GM21381 (cell line): ENCODE measurements around the gene FABP2.
"Not testable (repeated sequence)": the region's sequence is repeated elsewhere in the genome, so short reads cannot be mapped to it uniquely, and the experiment has no call there.

Source experiments
- ATAC-seq: cut with Tn5 transposase; IDR thresholded peaks from one replicate; pipeline ENCODE4 v1.9.1; 2021; ENCODE audit warnings: mild to moderate bottlenecking, moderate library complexity; ENCODE audit not compliant: unreplicated experiment

The FABP2 gene

DNA sequence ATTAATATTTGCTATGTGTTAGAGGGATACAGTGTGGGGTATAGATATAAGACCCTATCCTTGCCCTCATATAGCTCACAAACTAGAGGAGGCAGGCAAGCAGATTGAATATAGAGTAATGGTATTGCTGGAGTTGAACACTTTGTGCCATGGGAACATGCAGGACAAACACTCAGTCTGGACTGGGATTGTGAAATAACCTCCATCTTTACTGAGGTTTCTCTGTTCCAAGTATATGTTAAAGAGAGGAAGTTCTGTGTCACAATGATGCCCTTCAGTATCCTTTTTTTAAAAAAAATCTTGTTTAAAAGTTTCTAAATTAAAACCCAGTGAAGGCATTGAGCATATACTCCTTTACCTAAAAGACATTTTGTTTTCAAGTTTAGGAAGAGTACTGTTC lies 8.7 kb downstream of the FABP2 start:
- ATAC-seq: no peak

GRCh38 chr4:119310826-119311225 lies 11.1 kb downstream of the FABP2 start:
- no peak for ATAC-seq

GRCh38 chr4:119307606-119308005 lies 14.3 kb downstream of the FABP2 start:
- ATAC-seq: no peak

DNA sequence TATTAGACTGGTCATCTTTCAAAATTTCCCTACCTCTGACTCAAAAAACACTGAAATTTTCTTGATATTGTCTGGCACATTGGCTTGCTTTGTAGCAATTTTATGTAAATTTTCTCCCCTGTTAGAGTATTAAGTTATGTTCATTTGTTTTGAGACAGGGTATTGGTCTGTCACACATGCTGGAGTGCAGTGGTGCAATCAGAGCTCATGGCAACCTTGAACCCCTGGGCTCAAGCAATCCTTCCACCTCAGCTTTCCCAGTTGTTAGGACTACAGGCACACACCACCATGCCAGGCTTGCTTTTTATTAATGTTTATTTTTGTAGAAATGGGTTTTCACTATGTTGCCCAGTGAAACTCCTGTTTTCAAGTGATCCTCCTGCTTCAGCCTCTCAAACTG lies 17.5 kb downstream of the FABP2 start:
- no peak for ATAC-seq

DNA sequence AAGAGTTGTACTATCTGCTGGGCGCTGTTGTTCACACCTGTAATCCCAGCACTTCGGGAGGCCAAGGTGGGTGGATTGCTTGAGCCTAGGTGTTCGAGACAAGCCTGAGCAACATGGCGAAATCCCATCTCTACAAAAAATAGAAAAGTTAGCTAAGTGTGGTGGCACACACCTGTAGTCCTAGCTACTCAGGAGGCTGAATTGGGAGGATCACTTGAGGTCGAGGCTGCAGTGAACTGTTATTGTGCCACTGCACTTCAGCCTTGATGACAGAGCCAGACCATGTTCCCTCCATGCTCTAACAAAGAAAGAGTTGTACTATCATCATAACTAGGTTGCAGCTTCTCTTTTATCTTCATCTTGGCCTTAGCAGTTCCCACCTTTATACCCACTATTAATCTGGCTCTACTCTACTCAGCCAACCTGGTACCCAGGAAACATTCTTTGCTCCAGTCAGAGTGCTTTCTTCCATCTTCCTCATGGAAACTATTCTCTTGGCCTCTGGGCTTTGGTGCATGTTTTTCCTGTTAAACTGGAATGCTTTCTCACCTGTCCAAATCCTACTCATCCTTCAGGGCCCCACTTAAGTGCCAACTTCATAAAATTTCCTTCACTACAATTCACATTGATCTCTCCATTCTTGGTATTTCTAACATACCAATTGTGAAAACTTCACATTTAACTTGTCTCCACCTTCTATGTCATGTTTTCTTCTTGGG lies 18.2 kb downstream of the FABP2 start:
- no peak for ATAC-seq

DNA sequence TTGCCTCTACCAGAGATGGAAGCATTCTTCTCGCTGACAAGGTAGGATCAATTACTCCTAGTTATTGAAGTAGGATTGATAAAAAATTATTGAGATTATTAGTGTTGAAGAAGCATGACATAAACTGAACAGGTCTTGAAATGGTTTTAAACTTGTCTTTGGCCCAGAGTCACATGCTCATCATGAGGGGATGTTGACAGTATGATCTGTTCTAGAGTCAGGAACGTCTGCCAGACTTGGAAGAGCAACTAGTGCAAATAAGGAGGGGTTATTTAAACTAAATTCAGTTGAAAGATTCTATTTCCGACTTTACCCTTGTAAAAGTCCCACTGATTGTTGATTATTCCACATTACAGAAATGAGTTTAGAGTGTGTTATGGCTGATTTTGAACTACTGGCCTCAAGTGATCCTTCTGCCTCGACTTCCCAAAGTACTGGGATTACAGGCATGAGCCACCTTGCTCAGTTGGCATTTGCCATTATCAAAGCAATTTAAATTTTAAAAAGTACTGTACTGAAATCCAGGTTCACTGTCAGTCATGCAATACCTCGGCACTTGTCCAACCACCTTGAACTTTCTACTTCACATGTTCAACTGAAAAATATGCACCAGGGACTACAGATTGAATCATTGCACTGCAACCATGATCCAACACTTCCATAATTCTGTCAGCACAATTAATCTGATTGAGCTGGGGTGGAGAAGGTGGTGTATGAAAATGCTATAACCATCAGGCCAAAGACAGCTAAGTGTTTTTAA lies 19.7 kb downstream of the FABP2 start:
- no peak for ATAC-seq

DNA sequence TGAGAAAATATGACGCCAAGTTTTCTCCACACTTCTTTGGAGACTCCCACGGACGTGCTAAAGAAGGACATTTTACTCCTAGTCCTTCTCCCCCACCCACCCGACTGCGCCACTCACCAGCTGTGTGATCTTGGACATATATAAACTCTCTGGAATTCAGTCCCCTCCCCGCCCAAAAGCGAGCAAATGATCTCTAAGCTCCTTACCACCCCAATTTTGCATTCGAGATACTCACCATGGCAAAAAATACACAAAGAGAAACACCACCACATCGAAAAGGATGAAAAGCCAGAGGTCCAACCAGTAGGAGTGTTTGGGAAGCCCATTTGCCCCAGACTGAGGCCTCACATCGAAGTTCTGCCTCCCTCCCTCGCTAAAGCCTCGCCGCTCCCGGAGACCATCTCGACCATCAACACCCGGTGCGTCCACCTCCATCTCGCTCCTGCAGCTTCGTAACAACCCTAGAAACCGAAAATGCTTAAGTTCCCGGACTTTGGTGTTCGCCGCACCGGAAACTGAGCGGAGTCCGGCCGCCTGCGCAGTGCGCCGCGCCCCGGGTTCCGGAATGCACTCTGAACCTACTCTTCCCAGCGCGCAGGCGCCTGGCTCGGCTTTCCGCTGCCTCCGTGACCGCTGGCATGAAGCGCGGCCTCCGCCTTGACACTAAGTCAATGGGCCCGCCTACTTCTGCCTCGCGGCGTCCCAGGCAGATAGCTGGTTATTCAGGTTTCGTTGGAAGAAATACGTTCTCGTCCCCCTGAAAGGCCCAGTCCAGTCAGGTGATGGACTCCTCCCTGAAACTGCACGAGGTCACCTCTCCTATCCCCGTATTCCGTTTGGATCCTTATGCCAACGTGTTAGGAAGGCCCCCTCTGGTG lies 21.6 kb downstream of the FABP2 start:
- ATAC-seq: peak; percentile 95

DNA sequence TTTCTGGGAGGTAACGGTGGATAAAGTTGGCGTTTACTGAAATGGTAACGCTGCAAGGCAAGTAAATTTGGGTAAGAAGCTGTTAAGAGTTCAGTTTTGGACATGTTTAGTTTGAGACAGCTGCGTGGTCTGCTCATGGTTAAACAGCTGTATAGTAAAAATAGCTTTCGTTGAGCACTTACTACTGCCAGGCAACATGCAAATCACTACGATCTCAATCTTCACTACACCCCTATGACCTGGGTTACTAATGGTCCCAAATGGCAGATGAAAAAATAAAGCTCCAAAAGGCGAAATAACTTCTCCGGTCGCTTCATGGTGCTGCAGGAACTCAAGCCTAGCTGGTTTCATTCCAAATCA lies 22.2 kb downstream of the FABP2 start:
- peak; percentile 51 for ATAC-seq

DNA sequence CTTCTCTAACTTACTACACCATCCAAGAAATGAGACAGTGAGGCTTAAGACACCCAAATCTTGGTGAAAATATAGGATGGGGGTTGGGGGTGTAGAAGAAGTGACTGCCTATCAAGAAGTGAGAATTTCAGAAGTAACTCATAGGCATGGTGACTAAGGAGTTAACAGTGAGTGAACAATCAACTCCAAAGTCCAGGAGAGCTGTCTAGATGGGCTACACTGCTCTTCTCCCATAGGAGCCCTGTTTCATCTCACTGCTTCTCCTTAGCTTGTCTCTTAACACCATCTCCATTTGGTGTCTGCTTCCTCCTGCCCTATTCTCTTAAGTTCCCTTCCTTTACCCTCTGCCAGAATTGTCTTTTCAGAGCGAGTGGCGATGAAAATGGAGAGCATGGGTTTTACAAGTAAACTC lies 22.7 kb downstream of the FABP2 start:
- ATAC-seq: no peak

GRCh38 chr4:119297795-119298194 lies 24.1 kb downstream of the FABP2 start:
- ATAC-seq: no peak

DNA sequence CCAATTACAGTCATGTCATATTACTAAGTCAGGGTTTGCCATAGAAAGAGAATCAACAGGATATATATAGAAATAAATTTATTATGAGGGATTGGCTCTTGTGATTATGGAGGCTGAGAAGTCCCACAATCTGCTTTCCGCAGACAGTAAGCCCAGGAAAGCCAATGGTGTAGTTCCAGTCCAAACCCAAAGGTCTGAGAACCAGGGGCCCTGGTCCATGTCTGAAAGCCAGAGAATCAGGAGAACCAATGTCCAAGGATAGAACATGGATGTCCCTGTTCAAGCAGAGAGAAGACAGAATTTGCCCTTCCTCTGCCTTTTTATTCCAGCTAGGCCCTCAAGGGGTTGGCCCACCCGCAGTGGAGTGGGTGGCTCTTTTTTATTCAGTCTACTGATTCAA lies 25.6 kb downstream of the FABP2 start:
- no peak for ATAC-seq

DNA sequence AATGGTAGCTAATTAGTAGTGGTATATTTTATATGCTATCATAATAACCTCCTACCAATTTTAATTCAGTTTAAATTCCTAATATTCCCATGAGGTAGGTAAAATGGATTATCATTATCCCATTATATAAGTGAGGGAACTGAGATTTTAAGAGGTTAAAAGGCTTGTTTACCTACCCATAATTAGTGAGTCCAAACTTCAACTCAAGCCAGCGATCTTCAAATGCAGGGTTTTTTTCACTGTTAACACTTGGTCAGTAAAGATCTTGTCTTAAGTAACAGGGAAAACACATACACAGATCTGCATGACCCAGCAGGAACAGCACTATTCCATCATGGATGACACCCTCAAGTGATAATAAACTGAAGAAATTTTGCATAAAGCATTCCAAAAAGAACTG lies 31.3 kb downstream of the FABP2 start:
- ATAC-seq: no peak

GRCh38 chr4:119289313-119289712 lies 32.6 kb downstream of the FABP2 start:
- ATAC-seq: no peak

DNA sequence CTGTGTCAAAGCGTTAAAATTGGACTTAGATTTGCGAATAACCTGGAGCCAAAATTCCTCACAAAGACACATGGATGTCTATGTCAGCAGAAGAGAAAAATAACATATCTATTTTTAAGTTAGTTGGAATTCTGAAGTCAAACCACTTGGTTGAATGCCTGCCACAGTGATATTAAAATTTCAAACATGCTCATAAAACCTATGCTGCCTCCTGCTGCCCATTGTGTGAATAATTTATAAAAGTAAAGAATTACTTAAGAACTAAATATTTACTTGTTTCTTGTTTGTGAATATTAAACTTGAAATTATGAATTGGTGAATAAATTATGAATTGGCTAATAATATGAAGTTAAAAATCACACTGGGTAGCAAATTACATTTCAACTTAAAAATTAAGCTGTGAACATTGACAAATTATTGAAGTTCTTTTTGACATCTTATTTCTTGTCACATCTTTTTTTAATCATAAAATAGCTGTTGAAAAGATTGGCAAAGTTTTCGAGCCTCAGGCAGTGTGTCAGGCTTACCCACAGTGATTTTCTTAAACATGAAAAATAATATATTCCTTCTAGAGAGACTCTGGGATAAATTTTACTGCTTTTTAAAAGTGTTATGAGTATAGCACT lies 35.4 kb downstream of the FABP2 start:
- no peak for ATAC-seq

GRCh38 chr4:119284876-119285780 lies 36.8 kb downstream of the FABP2 start:
- no peak for ATAC-seq

GRCh38 chr4:119281393-119281792 lies 40.5 kb downstream of the FABP2 start:
- ATAC-seq: no peak

DNA sequence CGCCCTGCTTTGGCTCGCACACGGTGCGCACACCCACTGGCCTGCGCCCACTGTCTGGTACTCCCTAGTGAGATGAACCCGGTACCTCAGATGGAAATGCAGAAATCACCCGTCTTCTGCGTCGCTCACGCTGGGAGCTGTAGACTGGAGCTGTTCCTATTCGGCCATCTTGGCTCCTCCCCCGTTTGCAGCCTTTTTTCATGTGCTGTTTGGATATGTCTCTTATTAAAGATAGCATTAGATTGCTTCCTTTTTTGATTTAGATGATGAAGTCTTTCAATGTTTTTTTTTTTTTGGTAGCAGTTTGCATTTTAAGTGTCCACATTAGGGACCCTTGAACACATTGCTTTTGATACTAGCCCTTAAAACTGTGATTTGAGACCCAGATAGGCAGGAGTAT lies 42.0 kb downstream of the FABP2 start:
- ATAC-seq: not testable (repeated sequence)

DNA sequence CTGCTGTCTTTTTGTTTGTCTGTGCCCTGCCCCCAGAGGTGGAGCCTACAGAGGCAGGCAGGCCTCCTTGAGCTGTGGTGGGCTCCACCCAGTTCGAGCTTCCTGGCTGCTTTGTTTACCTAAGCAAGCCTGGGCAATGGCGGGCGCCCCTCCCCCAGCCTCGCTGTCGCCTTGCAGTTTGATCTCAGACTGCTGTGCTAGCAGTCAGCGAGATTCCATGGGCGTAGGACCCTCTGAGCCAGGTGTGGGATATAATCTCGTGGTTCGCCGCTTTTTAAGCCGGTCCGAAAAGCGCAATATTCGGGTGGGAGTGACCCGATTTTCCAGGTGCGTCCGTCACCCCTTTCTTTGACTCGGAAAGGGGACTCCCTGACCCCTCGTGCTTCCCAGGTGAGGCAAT lies 42.4 kb downstream of the FABP2 start:
- not testable (repeated sequence) for ATAC-seq

GRCh38 chr4:119271361-119272085 lies 50.4 kb downstream of the FABP2 start:
- no peak for ATAC-seq
